Fibroblast of upper back skin (primary cell): Measurements from ENCODE around the gene NES.
A peak's percentile ranks its signal among the peaks of the same experiment; 100 is the strongest.

ENCODE experiments used
- DNase-seq: peaks from one replicate; pipeline ENCODE4 v3.0.0-alpha.2; 2013

The NES gene

GRCh38 chr1:156660752-156661112, 16.5 kb downstream of the NES start:
- no peak for DNase-seq

- peak; percentile 95 for DNase-seq
Measured at GRCh38 chr1:156659988-156660751, 17.0 kb downstream of the NES start.

- no peak for DNase-seq
Measured at GRCh38 chr1:156659661-156659987, 17.6 kb downstream of the NES start.

- no peak for DNase-seq
Measured at GRCh38 chr1:156658945-156659574, 18.1 kb downstream of the NES start.

- DNase-seq = no peak
Measured at GRCh38 chr1:156658496-156658895, 18.7 kb downstream of the NES start.

GRCh38 chr1:156657741-156658319, 19.4 kb downstream of the NES start:
- DNase-seq = no peak

GRCh38 chr1:156656806-156657740, 20.1 kb downstream of the NES start:
- peak; percentile 46 for DNase-seq

- no peak for DNase-seq
Measured at GRCh38 chr1:156655904-156656516, 21.2 kb downstream of the NES start.

- DNase-seq = no peak
Measured at GRCh38 chr1:156655151-156655903, 21.9 kb downstream of the NES start.

GRCh38 chr1:156654700-156655099, 22.5 kb downstream of the NES start:
- DNase-seq = no peak

GRCh38 chr1:156652992-156653355, 24.2 kb downstream of the NES start:
- DNase-seq = no peak

GRCh38 chr1:156652131-156652991, 24.8 kb downstream of the NES start:
- peak; percentile 52 for DNase-seq

GRCh38 chr1:156648951-156649350, 28.3 kb downstream of the NES start:
- no peak for DNase-seq

- no peak for DNase-seq
Measured at GRCh38 chr1:156648496-156648895, 28.7 kb downstream of the NES start.

GRCh38 chr1:156647351-156647750, 29.9 kb downstream of the NES start:
- no peak for DNase-seq

- DNase-seq = no peak
Measured at GRCh38 chr1:156646738-156647211, 30.4 kb downstream of the NES start.

- DNase-seq = no peak
Measured at GRCh38 chr1:156645666-156646065, 31.5 kb downstream of the NES start.

GRCh38 chr1:156645056-156645455, 32.2 kb downstream of the NES start:
- no peak for DNase-seq

- DNase-seq = no peak
Measured at GRCh38 chr1:156644640-156645039, 32.6 kb downstream of the NES start.

- no peak for DNase-seq
Measured at GRCh38 chr1:156644146-156644545, 33.1 kb downstream of the NES start.

GRCh38 chr1:156643778-156644092, 33.5 kb downstream of the NES start:
- no peak for DNase-seq
